Endothelial cell (in vitro differentiated cells): ENCODE data around the gene TAS2R40. TPM values are rescaled to one million over a fixed set of nuclear protein-coding genes. Genes with fewer than 3 reads are reported as not detected.

Experiments used
- DNase-seq: peaks from one replicate; pipeline ENCODE4 v3.0.0; 2021; ENCODE audit warnings: low spot score
- H3K27ac Mint-ChIP-seq: one replicate; pipeline ENCODE4 v1.8.0; 2021; ENCODE audit warnings: mixed read lengths, inconsistent platforms; ENCODE audit not compliant: unreplicated experiment
- H3K27me3 Mint-ChIP-seq: one replicate; pipeline ENCODE4 v1.8.0; 2021; ENCODE audit warnings: mild to moderate bottlenecking, moderate library complexity, mixed read lengths, inconsistent platforms; ENCODE audit not compliant: unreplicated experiment
- H3K36me3 Mint-ChIP-seq: one replicate; pipeline ENCODE4 v1.8.0; 2021; ENCODE audit warnings: mild to moderate bottlenecking, low read depth, mixed read lengths, inconsistent platforms; ENCODE audit not compliant: unreplicated experiment
- H3K4me1 Mint-ChIP-seq: one replicate; pipeline ENCODE4 v1.8.0; 2021; ENCODE audit warnings: mild to moderate bottlenecking, mixed read lengths, inconsistent platforms; ENCODE audit not compliant: unreplicated experiment
- H3K4me3 Mint-ChIP-seq: one replicate; pipeline ENCODE4 v1.8.0; 2021; ENCODE audit warnings: mild to moderate bottlenecking, mixed read lengths, inconsistent platforms; ENCODE audit not compliant: unreplicated experiment
- H3K9me3 Mint-ChIP-seq: one replicate; pipeline ENCODE4 v1.8.0; 2021; ENCODE audit warnings: mixed read lengths, inconsistent platforms; ENCODE audit not compliant: unreplicated experiment
- total RNA-seq: library from RNA; stranded (reverse); fragmentation: NEBNext Ultra II Directional; extraction: Animal tissue kit (Norgen Biotek cat#: 25700); gene quantifications from one replicate; pipeline ENCODE4 v1.2.1, GENCODE V29; 2021; ENCODE audit not compliant: unreplicated experiment
- TF ChIP-seq, protein P1 (sequence below): fragments of 200-600 bp; sonication (generic); IDR thresholded peaks from one replicate; pipeline ENCODE4 v1.5.0; 2021; ENCODE audit warnings: antibody characterized with exemption; ENCODE audit not compliant: unreplicated experiment

TAS2R40 gene
- total RNA-seq, 1 donor from 2014 or later = not detected

DNA sequence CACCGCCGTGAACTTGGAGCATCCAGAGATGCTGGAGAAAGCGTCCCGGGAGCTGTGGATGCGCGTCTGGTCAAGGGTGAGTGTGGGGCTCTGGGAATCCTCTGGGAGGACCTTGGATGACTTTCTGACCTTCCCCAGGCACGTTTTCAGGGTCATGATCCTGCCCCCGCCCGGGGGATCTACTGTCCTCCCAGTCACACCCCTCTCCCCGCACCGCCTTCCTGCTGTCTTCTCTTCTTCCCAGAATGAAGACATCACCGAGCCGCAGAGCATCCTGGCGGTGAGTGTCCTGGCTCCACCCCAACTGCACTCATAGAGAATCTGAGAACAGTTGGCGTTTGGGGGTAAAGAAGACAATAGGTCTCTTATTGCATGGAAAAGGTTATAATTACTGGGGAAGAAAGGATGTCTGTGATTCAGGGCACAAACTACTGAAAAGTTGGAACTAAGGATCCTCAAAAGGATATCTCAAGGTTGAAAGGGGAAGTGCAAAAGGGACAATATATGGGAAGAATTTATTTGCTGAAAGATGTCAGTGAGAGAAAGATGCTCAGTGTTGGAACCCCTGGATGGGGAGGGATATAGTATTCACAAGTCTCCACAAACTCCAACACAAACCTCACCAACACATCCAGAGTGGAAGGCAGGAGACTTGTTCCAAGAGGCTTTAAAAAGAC is 43.3 kb downstream of the TAS2R40 start:
- H3K4me1 Mint-ChIP-seq = peaks cover 13% of the 10 kb centered on the region
- TF ChIP-seq, protein P1, sequence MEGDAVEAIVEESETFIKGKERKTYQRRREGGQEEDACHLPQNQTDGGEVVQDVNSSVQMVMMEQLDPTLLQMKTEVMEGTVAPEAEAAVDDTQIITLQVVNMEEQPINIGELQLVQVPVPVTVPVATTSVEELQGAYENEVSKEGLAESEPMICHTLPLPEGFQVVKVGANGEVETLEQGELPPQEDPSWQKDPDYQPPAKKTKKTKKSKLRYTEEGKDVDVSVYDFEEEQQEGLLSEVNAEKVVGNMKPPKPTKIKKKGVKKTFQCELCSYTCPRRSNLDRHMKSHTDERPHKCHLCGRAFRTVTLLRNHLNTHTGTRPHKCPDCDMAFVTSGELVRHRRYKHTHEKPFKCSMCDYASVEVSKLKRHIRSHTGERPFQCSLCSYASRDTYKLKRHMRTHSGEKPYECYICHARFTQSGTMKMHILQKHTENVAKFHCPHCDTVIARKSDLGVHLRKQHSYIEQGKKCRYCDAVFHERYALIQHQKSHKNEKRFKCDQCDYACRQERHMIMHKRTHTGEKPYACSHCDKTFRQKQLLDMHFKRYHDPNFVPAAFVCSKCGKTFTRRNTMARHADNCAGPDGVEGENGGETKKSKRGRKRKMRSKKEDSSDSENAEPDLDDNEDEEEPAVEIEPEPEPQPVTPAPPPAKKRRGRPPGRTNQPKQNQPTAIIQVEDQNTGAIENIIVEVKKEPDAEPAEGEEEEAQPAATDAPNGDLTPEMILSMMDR = no peak
- H3K27ac Mint-ChIP-seq = no peak overlapping the region
- no peak for DNase-seq
- H3K9me3 Mint-ChIP-seq = no peaks in the 10 kb centered on the region
- peaks cover 23% of the 10 kb centered on the region for H3K36me3 Mint-ChIP-seq
- no peak overlapping the region for H3K4me3 Mint-ChIP-seq
- H3K27me3 Mint-ChIP-seq = peaks cover 2% of the 10 kb centered on the region

DNA sequence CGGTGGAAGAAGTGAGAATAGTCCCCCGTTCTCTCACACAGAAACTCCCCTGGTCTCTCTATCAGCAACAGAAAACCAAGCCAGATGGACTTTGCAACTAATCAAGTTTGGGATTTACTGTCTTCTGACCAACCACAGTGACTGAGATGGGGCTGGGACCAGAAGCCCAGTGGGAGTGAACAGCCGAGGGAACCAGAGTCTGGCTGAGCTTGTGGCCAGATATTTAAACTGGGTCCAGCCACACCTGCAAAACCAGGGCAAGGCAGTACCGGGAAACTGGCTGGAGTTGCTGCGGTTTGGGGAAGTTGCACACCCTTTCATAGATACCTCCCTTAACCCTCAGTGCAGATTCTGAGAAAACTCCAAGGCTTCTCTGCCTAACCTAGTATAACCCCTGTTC is 47.4 kb downstream of the TAS2R40 start:
- TF ChIP-seq, protein P1 = no peak
- H3K4me3 Mint-ChIP-seq = no peak overlapping the region
- no peak overlapping the region for H3K27ac Mint-ChIP-seq
- H3K9me3 Mint-ChIP-seq = no peaks in the 10 kb centered on the region
- peaks cover 7% of the 10 kb centered on the region for H3K4me1 Mint-ChIP-seq
- H3K27me3 Mint-ChIP-seq = peaks cover 2% of the 10 kb centered on the region
- DNase-seq = no peak
- H3K36me3 Mint-ChIP-seq = peaks cover 23% of the 10 kb centered on the region

DNA sequence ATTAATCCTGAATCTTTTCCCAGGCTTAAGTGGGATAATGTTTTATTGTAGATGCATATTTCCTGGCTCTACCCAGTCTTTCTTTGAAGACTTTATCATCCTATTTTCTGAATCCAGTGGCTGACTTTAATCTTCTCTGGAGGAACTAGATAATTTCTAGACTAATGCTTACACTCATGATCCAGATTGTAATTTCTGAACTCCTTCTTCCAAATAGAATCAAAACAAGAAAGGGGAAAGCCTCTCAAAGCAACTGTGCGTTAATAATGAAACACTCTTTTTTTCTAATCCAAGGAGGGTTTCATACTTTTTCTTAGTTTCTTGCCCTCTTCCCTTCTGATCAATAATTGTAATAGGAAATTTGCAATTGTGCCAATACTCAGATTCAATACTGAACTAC is 49.4 kb downstream of the TAS2R40 start:
- Mint-ChIP-seq H3K27me3 (no peaks in the 10 kb centered on the region), H3K4me3 (no peak overlapping the region), H3K9me3 (no peaks in the 10 kb centered on the region), H3K4me1 (no peaks in the 10 kb centered on the region), H3K27ac (no peak overlapping the region), H3K36me3 (peaks cover 14% of the 10 kb centered on the region)
- TF ChIP-seq, protein P1 = no peak
- no peak for DNase-seq

Other genes with a start within 250 kb of the TAS2R40 start
- gene OR9A2, start 194.9 kb upstream of the TAS2R40 start, total RNA-seq = not detected
- gene OR6V1, start 169.7 kb upstream of the TAS2R40 start, total RNA-seq = not detected
- not detected for gene PIP, start 90.0 kb upstream of the TAS2R40 start, total RNA-seq
- not detected for gene TAS2R39, start 38.6 kb upstream of the TAS2R40 start, total RNA-seq
- 80.0 TPM for gene GSTK1, start 41.4 kb downstream of the TAS2R40 start, total RNA-seq
- gene TMEM139, start 62.9 kb downstream of the TAS2R40 start, total RNA-seq = 0.23 TPM
- 55.3 TPM for gene CASP2, start 66.3 kb downstream of the TAS2R40 start, total RNA-seq
- gene CLCN1, start 94.1 kb downstream of the TAS2R40 start, total RNA-seq = not detected
- 1.0 TPM for gene FAM131B, start 140.7 kb downstream of the TAS2R40 start, total RNA-seq
- gene ZYX, start 159.3 kb downstream of the TAS2R40 start, total RNA-seq = 237 TPM
- 7.1 TPM for gene EPHA1, start 186.8 kb downstream of the TAS2R40 start, total RNA-seq
- not detected for gene TAS2R60, start 221.4 kb downstream of the TAS2R40 start, total RNA-seq